Naive B cell (primary cell): ENCODE data around the gene HSPBAP1. TPM values are rescaled to one million over a fixed set of nuclear protein-coding genes. Genes with fewer than 3 reads are reported as not detected.
"Not testable (repeated sequence)": the region's sequence is repeated elsewhere in the genome, so short reads cannot be mapped to it uniquely, and the experiment has no call there.

Source experiments
- ATAC-seq, 2 donors: fragments of 150-1000 bp; cut with Tn5 transposase; 2 replicates each; pipeline ENCODE4 v1.10.0; 2021; ENCODE audit warnings: low read depth in 2 of 2, mild to moderate bottlenecking in 2 of 2, moderate library complexity in 2 of 2
- DNase-seq: peaks from one replicate; pipeline ENCODE4 v3.0.0; 2022
- H3K27ac Mint-ChIP-seq, 6 donors: one replicate each; pipeline ENCODE4 v1.8.0; 2020 to 2022; ENCODE audit warnings: mild to moderate bottlenecking in 6 of 6, mixed read lengths in 6 of 6, moderate library complexity in 5 of 6, inconsistent platforms in 2 of 6
- H3K27me3 Mint-ChIP-seq, 3 donors: one replicate each; pipeline ENCODE4 v1.8.0; 2021 to 2022; ENCODE audit warnings: mixed read lengths in 3 of 3, mild to moderate bottlenecking in 1 of 3
- H3K36me3 Mint-ChIP-seq, 2 donors: one replicate each; pipeline ENCODE4 v1.8.0; 2020 to 2022; ENCODE audit warnings: mixed read lengths in 2 of 2, inconsistent platforms in 1 of 2, mild to moderate bottlenecking in 1 of 2
- H3K4me1 Mint-ChIP-seq, 3 donors: one replicate each; pipeline ENCODE4 v1.8.0; 2020 to 2022; ENCODE audit warnings: mixed read lengths in 3 of 3, inconsistent platforms in 1 of 3, mild to moderate bottlenecking in 1 of 3, moderate library complexity in 1 of 3
- H3K4me3 Mint-ChIP-seq, 8 donors: one replicate each; pipeline ENCODE4 v1.8.0; 2020 to 2022; ENCODE audit warnings: mild to moderate bottlenecking in 8 of 8, mixed read lengths in 8 of 8, moderate library complexity in 8 of 8, inconsistent platforms in 2 of 8
- H3K9me3 Mint-ChIP-seq, 7 donors: one replicate each; pipeline ENCODE4 v1.8.0; 2020 to 2022; ENCODE audit warnings: mixed read lengths in 7 of 7, mild to moderate bottlenecking in 5 of 7, inconsistent platforms in 2 of 7, moderate library complexity in 1 of 7
- polyA plus RNA-seq, 6 donors: library from polyadenylated mRNA; unstranded; fragments of 300-500 nt; fragmentation: Illumina TruSeq; gene quantifications; one replicate each; pipeline ENCODE4 v1.2.3, GENCODE V29; 2021; ENCODE audit warnings: low read depth in 6 of 6

HSPBAP1 gene
- polyA plus RNA-seq, 6 donors from 2014 or later = 8.6 to 14.7 (median 10.7) TPM

DNA sequence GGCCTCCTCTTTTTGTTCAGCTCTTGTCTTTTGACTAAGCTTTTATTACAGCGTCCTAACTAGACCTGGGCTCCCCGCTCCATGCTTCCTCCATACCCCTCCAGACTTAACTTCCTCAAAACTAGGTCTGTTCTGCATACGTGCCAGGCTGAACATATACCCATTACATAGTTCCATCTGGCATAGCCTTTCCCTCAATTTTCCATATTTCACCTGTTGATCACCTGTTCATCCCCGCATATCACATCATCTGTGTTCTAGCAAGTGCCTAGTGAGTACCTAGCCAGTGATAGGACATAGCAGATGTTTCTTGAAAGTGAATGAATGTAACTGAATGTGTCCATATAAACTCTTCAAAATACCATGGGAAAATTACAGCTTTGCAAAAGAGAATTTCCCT, 77.0 kb downstream of the HSPBAP1 start:
- H3K4me1 Mint-ChIP-seq = peaks cover 16 to 30% (median 30%) of the 10 kb centered on the region in 3 donors
- H3K27me3 Mint-ChIP-seq = no peaks in the 10 kb centered on the region
- H3K36me3 Mint-ChIP-seq = peaks cover 55 to 65% of the 10 kb centered on the region in 2 donors
- H3K27ac Mint-ChIP-seq = peak overlapping the region in 5 of 6 donors; percentile 21 to 77 (median 54)
- no peak overlapping the region for H3K4me3 Mint-ChIP-seq
- no peaks in the 10 kb centered on the region for H3K9me3 Mint-ChIP-seq
- no peak for ATAC-seq
- no peak for DNase-seq

DNA sequence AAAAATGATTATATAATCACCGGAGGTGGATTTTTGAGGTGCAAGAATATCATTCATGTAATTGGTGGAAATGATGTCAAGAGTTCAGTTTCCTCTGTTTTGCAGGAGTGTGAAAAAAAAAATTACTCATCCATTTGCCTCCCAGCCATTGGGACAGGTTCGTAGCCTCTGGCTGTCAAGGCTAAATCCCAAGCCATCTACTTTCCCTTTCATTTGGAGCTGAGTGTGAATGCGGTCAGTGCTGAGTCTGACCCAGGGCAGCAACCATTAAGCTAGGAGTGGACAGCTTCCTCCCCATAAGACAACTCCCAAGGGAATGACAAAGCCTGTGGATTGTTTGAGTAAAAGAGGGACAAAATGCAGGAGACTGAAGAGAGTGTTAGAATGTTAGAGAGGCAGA, 79.4 kb downstream of the HSPBAP1 start:
- Mint-ChIP-seq H3K27me3 (no peaks in the 10 kb centered on the region), H3K4me1 (peaks cover 28 to 32% (median 29%) of the 10 kb centered on the region in 3 donors), H3K4me3 (no peak overlapping the region), H3K27ac (peak overlapping the region in 3 of 6 donors; percentile 67 to 94 (median 68)), H3K9me3 (peaks cover 0 to 2% (median 0%) of the 10 kb centered on the region in 7 donors), H3K36me3 (peaks cover 61 to 82% of the 10 kb centered on the region in 2 donors)
- no peak for DNase-seq
- no peak for ATAC-seq

DNA sequence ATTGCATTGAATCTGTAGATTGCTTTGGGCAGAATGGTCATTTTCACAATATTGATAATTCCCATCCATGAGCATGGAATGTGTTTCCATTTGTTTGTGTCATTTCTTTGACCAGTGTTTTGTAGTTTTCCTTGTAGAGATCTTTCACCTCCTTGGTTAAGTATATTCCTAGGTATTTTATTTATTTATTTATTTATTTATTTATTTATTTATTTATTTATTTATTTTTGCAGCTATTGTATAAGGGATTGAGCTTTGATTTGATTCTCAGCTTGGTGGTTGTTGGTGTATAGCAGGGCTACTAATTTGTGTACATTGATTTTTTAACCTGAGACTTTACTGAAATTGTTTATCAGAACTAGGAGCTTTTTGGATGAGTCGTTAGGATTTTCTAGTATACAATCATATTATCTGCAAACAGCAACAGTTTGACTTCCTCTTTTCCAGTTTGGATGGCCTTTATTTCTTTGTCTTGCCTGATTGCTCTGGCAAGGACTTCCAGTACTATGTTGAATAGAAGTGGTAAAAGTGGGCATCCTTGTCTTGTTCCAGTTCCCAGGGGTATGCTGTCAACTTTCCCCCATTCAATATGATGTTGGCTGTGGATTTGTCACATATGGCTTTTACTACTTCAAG, 82.9 kb downstream of the HSPBAP1 start:
- H3K9me3 Mint-ChIP-seq, DNase-seq, ATAC-seq, H3K27me3 Mint-ChIP-seq: not testable (repeated sequence)
- H3K27ac Mint-ChIP-seq = peak overlapping the region; percentile 11 to 87 (median 40)
- H3K4me1 Mint-ChIP-seq = peaks cover 35 to 53% (median 41%) of the 10 kb centered on the region in 3 donors
- H3K4me3 Mint-ChIP-seq = peak overlapping the region in 1 of 8 donors; percentile 20
- peaks cover 48 to 74% of the 10 kb centered on the region in 2 donors for H3K36me3 Mint-ChIP-seq

DNA sequence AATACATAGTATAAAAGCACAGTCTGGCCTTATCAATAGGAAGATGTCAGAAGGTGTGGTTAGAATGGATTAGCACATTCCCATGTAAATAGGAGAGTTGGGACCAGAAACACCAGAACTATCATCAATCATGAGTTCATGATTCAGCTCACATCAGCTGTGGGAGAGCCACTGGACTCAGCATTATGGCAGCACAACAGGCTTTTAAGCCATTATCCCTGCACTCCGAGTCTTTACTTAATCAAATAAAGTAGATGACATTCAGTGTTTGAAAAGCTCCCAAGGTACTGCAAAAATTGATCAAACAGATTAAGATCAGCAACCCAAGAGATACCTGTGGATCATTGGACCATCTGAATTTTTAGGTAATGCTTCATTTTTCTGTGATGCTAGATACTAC, 88.3 kb downstream of the HSPBAP1 start:
- no peak for ATAC-seq
- no peak for DNase-seq
- H3K4me3 Mint-ChIP-seq = no peak overlapping the region
- peak overlapping the region in 3 of 6 donors; percentile 20 to 93 (median 81) for H3K27ac Mint-ChIP-seq
- no peaks in the 10 kb centered on the region for H3K27me3 Mint-ChIP-seq
- H3K36me3 Mint-ChIP-seq = peaks cover 51 to 57% of the 10 kb centered on the region in 2 donors
- peaks cover 49 to 77% (median 54%) of the 10 kb centered on the region in 3 donors for H3K4me1 Mint-ChIP-seq
- no peaks in the 10 kb centered on the region for H3K9me3 Mint-ChIP-seq

DNA sequence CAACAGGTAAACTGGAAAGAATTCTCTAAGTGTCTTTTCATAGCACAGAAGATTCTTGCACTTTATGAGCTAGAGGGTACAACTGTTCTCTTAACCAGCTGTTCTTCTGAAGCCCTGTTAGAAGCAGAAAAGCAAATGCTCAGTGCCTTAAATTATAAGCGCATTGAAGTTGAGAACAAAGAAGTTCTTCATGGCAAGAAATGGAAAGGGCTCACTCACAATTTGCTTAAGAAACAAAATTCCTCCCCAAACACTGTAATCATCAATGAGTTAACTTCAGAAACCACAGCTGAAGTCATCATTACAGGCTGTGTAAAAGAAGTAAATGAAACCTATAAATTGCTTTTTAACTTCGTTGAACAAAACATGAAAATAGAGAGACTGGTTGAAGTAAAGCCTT, 93.4 kb downstream of the HSPBAP1 start:
- Mint-ChIP-seq H3K36me3 (peaks cover 52 to 61% of the 10 kb centered on the region in 2 donors), H3K4me1 (peaks cover 53 to 90% (median 72%) of the 10 kb centered on the region in 3 donors), H3K27ac (peak overlapping the region in 5 of 6 donors; percentile 94 to 99 (median 96)), H3K4me3 (peak overlapping the region in 1 of 8 donors; percentile 42), H3K27me3 (no peaks in the 10 kb centered on the region), H3K9me3 (peaks cover 0 to 4% (median 3%) of the 10 kb centered on the region in 7 donors)
- DNase-seq (no peak), ATAC-seq (no peak)

DNA sequence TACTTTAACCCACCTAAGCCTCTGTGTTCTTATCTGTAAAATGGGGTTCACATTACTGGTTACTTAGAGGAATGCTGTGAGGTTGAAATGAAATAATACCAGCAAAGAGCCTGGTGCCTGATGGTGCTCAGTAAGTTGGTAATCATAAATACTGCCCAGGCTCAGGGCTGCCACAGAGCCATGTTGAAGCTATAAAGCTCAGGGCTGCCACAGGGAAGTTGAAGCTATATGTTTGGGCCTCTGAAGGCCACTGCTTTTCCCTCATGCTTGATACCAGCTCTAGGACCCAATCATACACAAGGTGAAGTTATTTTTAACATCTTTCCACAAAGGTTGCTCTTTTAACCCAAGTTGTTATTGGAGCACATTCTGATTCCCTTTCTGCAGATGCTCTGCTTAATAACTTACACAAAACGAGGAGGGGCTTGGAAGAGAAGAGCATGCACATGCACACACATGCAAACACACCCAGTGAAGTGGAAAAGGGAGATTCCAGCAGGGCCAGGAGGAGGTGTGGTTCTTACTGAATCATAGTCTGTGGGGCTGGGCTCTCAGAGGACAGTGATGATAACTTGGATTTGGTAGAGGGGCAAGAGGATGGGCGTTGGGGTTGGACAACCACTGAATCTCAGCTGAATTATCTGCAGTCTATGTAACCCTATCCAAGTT, 95.5 kb downstream of the HSPBAP1 start:
- no peaks in the 10 kb centered on the region for H3K27me3 Mint-ChIP-seq
- H3K9me3 Mint-ChIP-seq = peaks cover 0 to 4% (median 3%) of the 10 kb centered on the region in 7 donors
- H3K36me3 Mint-ChIP-seq = peaks cover 56 to 58% of the 10 kb centered on the region in 2 donors
- H3K4me3 Mint-ChIP-seq = peak overlapping the region; percentile 6 to 85 (median 50)
- H3K4me1 Mint-ChIP-seq = peaks cover 60 to 97% (median 80%) of the 10 kb centered on the region in 3 donors
- ATAC-seq (peak; percentile 88 to 91), DNase-seq (peak; percentile 86)
- peak overlapping the region in 5 of 6 donors; percentile 94 to 99 (median 96) for H3K27ac Mint-ChIP-seq

DNA sequence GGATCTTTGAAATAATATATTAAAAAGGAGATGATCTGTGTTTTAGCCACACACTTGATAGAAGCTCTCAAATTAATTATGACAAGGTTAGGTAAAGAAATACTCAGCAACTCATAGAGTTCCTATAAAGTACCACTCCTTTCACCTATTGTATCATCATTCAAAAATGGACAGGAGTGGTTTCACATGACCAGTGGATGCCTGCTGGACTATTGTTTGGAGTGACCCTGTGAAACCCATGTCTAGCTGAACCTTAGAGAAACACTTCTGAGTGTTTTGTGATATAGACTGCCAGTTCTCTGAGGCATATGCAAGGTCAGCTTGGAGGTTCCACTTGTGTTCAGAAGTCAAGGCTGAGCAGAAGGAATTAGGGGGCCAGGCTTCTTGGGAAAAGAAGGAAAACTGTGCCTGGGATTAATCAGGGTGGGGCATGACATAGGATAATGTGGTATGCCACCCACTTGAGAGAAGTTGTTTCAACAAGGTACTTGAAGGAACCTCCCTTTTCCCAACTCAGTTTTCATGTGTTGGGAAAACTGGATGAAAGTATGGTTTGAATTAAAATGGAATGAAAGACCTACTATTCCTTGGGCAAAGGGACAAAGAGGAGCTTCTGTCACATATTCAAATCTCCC, 97.6 kb downstream of the HSPBAP1 start:
- H3K27ac Mint-ChIP-seq = peak overlapping the region in 5 of 6 donors; percentile 81 to 99 (median 94)
- H3K36me3 Mint-ChIP-seq = peaks cover 58 to 59% of the 10 kb centered on the region in 2 donors
- peaks cover 0 to 4% (median 3%) of the 10 kb centered on the region in 7 donors for H3K9me3 Mint-ChIP-seq
- peaks cover 65 to 93% (median 72%) of the 10 kb centered on the region in 3 donors for H3K4me1 Mint-ChIP-seq
- DNase-seq = no peak
- H3K27me3 Mint-ChIP-seq = no peaks in the 10 kb centered on the region
- ATAC-seq = no peak
- H3K4me3 Mint-ChIP-seq = peak overlapping the region in 6 of 8 donors; percentile 1 to 81 (median 72)

DNA sequence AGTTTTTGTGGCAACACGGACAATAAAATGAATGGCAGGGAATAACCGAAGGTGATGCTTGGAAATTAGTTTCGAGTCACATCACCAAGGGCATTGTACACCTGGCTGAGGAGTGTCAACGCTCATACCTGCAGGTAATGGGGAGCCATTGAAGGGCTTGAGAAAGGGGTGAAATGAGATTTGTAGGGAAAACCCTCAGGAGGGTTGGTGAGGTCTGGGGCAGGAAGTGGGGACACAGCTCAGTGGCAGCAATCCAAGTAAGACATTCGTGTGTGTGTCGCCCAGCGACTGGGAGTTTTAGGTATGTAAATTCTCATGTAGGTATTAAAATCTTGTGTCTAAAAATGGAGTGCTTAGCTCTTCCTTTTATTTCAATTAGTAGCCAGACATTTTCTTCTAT, 98.7 kb downstream of the HSPBAP1 start:
- ATAC-seq (peak; percentile 71 to 75), DNase-seq (peak; percentile 79)
- peak overlapping the region in 5 of 6 donors; percentile 81 to 99 (median 94) for H3K27ac Mint-ChIP-seq
- H3K27me3 Mint-ChIP-seq = no peaks in the 10 kb centered on the region
- H3K4me3 Mint-ChIP-seq = peak overlapping the region; percentile 7 to 85 (median 72)
- H3K4me1 Mint-ChIP-seq = peaks cover 60 to 83% (median 61%) of the 10 kb centered on the region in 3 donors
- H3K36me3 Mint-ChIP-seq = peaks cover 49 to 62% of the 10 kb centered on the region in 2 donors
- H3K9me3 Mint-ChIP-seq = peaks cover 0 to 4% (median 3%) of the 10 kb centered on the region in 7 donors

DNA sequence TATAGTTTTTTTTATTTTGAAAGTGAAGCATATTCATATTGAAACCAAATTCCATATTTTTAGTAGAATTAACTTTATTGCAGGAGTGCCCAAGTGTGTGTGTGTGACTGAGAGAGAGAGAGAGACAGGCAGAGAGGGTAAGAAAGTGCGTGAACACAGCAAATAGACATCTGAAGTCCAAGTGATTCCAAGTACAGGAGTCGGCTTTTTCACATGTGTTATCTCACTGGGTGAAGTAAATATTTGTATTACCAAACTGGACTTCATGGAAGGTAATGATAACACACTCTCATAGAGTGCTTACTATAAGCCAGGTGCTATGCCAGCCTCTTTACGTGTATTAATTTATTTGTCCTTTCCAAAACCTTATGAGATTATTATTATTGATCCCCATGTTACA, 101.0 kb downstream of the HSPBAP1 start:
- ATAC-seq (no peak), DNase-seq (no peak)
- Mint-ChIP-seq H3K27ac (peak overlapping the region in 5 of 6 donors; percentile 90 to 99 (median 96)), H3K9me3 (peaks cover 0 to 8% (median 3%) of the 10 kb centered on the region in 7 donors), H3K4me3 (peak overlapping the region in 1 of 8 donors; percentile 76), H3K27me3 (no peaks in the 10 kb centered on the region), H3K4me1 (peaks cover 42 to 60% (median 46%) of the 10 kb centered on the region in 3 donors), H3K36me3 (peaks cover 39 to 59% of the 10 kb centered on the region in 2 donors)

DNA sequence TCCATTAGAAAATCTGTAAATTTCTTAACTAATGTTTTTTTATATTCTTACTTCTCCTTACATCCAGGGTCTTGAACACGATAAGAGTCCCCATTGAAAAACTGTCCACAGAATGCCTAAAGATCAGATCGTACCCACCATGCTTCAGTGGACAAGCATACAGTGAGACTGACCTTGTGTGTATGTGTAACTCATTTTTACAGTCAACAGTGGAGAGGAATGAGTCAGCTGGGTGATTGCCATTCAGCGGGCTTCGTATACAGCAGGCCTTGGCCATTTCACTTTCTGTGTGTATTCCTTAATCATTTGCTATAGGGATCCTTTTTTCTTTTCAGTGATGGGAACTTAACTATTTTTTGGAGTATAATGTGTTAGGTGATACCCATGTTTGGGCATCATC, 102.4 kb downstream of the HSPBAP1 start:
- Mint-ChIP-seq H3K36me3 (peaks cover 26 to 53% of the 10 kb centered on the region in 2 donors), H3K9me3 (peaks cover 0 to 5% (median 0%) of the 10 kb centered on the region in 7 donors)
- no peak for ATAC-seq

DNA sequence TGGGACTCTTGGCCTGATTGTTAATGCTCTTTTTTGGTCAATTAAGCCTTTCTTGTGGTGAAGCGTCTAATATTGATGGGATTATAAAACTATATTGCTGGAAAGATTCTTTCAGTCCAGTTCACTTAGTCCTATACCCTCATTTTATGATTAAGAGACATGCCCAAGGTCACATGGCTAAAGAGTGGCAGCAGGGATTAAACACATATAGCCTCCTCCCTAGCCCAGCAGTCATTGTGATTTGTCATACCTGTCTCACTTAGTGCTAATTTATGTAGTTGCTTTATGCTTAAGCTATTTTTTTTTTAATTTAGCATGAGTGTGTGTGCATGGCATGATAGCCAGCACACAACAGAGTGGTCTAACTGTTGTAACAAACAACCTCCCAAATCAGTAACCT, 103.5 kb downstream of the HSPBAP1 start:
- DNase-seq (no peak), ATAC-seq (no peak)
- Mint-ChIP-seq H3K9me3 (peaks cover 0 to 5% (median 0%) of the 10 kb centered on the region in 7 donors), H3K4me3 (peak overlapping the region in 6 of 8 donors; percentile 34 to 78 (median 63)), H3K27me3 (no peaks in the 10 kb centered on the region), H3K27ac (no peak overlapping the region), H3K36me3 (peaks cover 31 to 53% of the 10 kb centered on the region in 2 donors), H3K4me1 (peaks cover 34 to 46% (median 42%) of the 10 kb centered on the region in 3 donors)

More for the DNA sequence above, 102.4 kb downstream of the HSPBAP1 start:
- no peaks in the 10 kb centered on the region for H3K27me3 Mint-ChIP-seq
- peak overlapping the region in 4 of 6 donors; percentile 47 to 94 (median 80) for H3K27ac Mint-ChIP-seq
- no peak for DNase-seq
- H3K4me3 Mint-ChIP-seq = no peak overlapping the region
- H3K4me1 Mint-ChIP-seq = peaks cover 29 to 46% (median 45%) of the 10 kb centered on the region in 3 donors
